Transverse colon (tissue), 4 donors: ENCODE data around the gene PTMS.

Experiments used
- EP300 ChIP-seq: sonication (generic); formaldehyde crosslinking; IDR thresholded peaks from one replicate; pipeline ENCODE4 v1.6.1; 2017; ENCODE audit warnings: antibody characterized with exemption, low read depth
- POLR2A ChIP-seq: fragments of 450-650 bp; IDR thresholded peaks from one replicate; pipeline ENCODE4 v1.6.1; 2016; ENCODE audit warnings: antibody characterized with exemption, mild to moderate bottlenecking, moderate library complexity
- POLR2AphosphoS5 ChIP-seq, 3 donors: sonication (generic); formaldehyde crosslinking; IDR thresholded peaks; one replicate each; pipeline ENCODE4 v1.6.1; 2016; ENCODE audit warnings: antibody characterized with exemption in 3 of 3
- TF ChIP-seq, protein P1 (sequence below), 5 experiments: fragments of 200-600 bp in 3 of 5; fragments of 450-650 bp in 2 of 5; sonication (generic) in 3 of 5; IDR thresholded peaks; 1 replicate in 2 of 5; 2 replicates in 3 of 5; pipeline ENCODE4 v1.5.1; 2016 to 2017; ENCODE audit warnings: antibody characterized with exemption in 5 of 5, inconsistent platforms in 3 of 5, mild to moderate bottlenecking in 2 of 5, moderate library complexity in 1 of 5

DNA sequence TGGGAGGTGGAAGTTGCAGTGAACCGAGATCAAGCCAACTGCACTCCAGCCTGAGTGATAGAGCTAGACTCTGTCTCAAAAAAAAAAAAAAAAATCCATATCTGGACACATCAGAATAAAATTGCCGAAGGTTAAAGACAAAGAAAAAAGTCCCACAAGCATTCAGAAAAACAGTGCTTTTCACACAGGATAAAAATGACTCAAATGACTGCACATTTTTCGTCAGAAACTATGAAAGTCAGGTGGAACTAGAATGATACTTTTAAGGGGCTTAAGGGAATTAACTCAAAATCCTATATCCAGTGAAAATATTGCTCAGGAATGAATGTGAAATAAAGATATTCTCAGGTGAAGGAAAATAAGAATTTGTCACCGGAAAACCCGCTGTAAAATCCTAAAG is 29.4 kb upstream of the PTMS start:
- no peak for TF ChIP-seq POLR2AphosphoS5 (IDR thresholded peaks at IDR 0.05)
- TF ChIP-seq, protein P1, sequence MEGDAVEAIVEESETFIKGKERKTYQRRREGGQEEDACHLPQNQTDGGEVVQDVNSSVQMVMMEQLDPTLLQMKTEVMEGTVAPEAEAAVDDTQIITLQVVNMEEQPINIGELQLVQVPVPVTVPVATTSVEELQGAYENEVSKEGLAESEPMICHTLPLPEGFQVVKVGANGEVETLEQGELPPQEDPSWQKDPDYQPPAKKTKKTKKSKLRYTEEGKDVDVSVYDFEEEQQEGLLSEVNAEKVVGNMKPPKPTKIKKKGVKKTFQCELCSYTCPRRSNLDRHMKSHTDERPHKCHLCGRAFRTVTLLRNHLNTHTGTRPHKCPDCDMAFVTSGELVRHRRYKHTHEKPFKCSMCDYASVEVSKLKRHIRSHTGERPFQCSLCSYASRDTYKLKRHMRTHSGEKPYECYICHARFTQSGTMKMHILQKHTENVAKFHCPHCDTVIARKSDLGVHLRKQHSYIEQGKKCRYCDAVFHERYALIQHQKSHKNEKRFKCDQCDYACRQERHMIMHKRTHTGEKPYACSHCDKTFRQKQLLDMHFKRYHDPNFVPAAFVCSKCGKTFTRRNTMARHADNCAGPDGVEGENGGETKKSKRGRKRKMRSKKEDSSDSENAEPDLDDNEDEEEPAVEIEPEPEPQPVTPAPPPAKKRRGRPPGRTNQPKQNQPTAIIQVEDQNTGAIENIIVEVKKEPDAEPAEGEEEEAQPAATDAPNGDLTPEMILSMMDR (IDR thresholded peaks at IDR 0.05): no peak
- no peak for TF ChIP-seq POLR2A
- no peak for TF ChIP-seq EP300
